ENCODE measurements around the gene KCNIP1. TPM values are rescaled to one million over a fixed set of nuclear protein-coding genes. Genes with fewer than 3 reads are reported as not detected.
"Not testable (repeated sequence)": the region's sequence is repeated elsewhere in the genome, so short reads cannot be mapped to it uniquely, and the experiment has no call there.

The KCNIP1 gene
- total and polyA plus RNA-seq, 4 donors, result 0.13 to 1.8 (median 0.72) TPM

DNA sequence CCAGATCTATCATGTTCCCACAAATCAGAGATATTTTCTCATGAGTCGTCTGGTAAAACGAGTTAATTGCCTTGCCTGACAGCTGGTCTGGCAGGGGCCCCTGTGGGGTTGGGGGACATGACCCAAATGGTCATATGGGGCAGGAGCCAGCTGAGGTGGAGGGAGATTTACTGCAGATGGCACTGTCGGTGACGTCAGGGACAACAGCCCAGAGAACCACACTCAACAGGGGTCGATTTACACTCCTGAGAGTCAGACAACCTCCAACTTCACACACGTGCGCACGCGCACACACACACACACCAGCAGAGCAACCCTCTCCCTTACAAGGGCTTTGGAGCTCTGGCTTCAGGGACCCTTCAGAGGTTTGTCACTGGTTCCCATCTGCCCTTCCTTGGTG is 256.3 kb downstream of the KCNIP1 start:
- WGBS, 2 donors, result 85 to 86% methylated on average over 9 of the region's 9 CpGs
- H3K4me1 ChIP-seq (ENCODE audit: control insufficient read depth in 5 of 5, insufficient read depth in 5 of 5, low read length in 5 of 5), result peaks cover 0 to 6% (median 0%) of the 10 kb centered on the region in 5 donors
- DNase-seq (no peak), ATAC-seq (ENCODE audit: insufficient read depth, low FRiP score) (no peak)
- no peaks in the 10 kb centered on the region for H3K9me3 ChIP-seq (ENCODE audit: control insufficient read depth in 4 of 4, insufficient read depth in 3 of 4, low read length in 3 of 4)
- H3K27me3 ChIP-seq (ENCODE audit: control insufficient read depth in 3 of 3, insufficient read depth in 3 of 3, low read length in 2 of 3), result no peaks in the 10 kb centered on the region
- no peak overlapping the region for H3K4me3 ChIP-seq
- TF ChIP-seq, protein P1, sequence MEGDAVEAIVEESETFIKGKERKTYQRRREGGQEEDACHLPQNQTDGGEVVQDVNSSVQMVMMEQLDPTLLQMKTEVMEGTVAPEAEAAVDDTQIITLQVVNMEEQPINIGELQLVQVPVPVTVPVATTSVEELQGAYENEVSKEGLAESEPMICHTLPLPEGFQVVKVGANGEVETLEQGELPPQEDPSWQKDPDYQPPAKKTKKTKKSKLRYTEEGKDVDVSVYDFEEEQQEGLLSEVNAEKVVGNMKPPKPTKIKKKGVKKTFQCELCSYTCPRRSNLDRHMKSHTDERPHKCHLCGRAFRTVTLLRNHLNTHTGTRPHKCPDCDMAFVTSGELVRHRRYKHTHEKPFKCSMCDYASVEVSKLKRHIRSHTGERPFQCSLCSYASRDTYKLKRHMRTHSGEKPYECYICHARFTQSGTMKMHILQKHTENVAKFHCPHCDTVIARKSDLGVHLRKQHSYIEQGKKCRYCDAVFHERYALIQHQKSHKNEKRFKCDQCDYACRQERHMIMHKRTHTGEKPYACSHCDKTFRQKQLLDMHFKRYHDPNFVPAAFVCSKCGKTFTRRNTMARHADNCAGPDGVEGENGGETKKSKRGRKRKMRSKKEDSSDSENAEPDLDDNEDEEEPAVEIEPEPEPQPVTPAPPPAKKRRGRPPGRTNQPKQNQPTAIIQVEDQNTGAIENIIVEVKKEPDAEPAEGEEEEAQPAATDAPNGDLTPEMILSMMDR (IDR thresholded peaks at IDR 0.05; ENCODE audit: control extremely low read depth, extremely low read depth), result no peak
- H3K36me3 ChIP-seq (ENCODE audit: control insufficient read depth in 4 of 4, insufficient read depth in 4 of 4, low read length in 4 of 4), result no peaks in the 10 kb centered on the region
- H3K9ac ChIP-seq (ENCODE audit: insufficient read depth in 1 of 2, low read length in 2 of 2), result no peak overlapping the region
- no peak overlapping the region for H3K27ac ChIP-seq (ENCODE audit: low read depth in 1 of 2, low read length in 1 of 2)

DNA sequence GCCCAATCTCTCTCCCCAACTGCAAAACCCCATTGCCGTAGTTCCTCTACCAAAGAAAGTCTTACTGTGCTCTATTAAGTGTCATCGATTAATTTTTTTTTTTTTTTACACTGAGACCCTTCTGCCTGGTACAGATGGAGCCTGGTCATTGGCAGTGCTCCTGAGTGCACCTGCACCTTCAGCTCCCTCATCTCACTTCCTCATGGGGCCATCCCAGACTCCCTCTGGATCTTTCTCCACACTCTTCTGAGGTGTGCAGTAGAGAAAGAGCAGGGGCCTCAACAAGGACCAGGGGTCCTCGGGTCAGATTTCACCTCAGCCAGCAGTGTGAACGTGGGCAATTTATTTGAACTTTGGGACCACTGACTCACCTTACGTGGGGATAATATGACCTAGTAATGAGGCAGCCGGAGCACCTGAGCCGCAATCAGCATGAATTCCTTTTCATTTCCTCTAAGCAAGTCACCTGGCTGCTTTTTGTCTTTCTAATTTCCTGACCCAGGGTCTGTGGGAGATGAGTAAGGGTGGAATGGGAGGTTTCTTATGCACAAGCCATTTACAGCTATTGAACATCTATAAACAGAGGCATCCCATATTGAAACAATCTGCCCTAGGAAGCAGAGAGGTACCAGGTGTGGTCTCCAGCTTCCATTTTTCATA is 257.4 kb downstream of the KCNIP1 start:
- DNase-seq, result no peak
- Histone ChIP-seq H3K9ac (ENCODE audit: insufficient read depth in 1 of 2, low read length in 2 of 2) (no peak overlapping the region), H3K9me3 (ENCODE audit: control insufficient read depth in 4 of 4, insufficient read depth in 3 of 4, low read length in 3 of 4) (no peaks in the 10 kb centered on the region), H3K27me3 (ENCODE audit: control insufficient read depth in 3 of 3, insufficient read depth in 3 of 3, low read length in 2 of 3) (no peaks in the 10 kb centered on the region), H3K27ac (ENCODE audit: low read depth in 1 of 2, low read length in 1 of 2) (no peak overlapping the region), H3K4me1 (ENCODE audit: control insufficient read depth in 5 of 5, insufficient read depth in 5 of 5, low read length in 5 of 5) (peaks cover 0 to 6% (median 0%) of the 10 kb centered on the region in 5 donors), H3K36me3 (ENCODE audit: control insufficient read depth in 4 of 4, insufficient read depth in 4 of 4, low read length in 4 of 4) (no peaks in the 10 kb centered on the region), H3K4me3 (no peak overlapping the region)
- TF ChIP-seq, protein P1 (IDR thresholded peaks at IDR 0.05; ENCODE audit: control extremely low read depth, extremely low read depth), result no peak
- no peak for ATAC-seq (ENCODE audit: insufficient read depth, low FRiP score)
- whole genome bisulfite sequencing, 2 donors, result 88 to 92% methylated on average over 7 of the region's 7 CpGs

DNA sequence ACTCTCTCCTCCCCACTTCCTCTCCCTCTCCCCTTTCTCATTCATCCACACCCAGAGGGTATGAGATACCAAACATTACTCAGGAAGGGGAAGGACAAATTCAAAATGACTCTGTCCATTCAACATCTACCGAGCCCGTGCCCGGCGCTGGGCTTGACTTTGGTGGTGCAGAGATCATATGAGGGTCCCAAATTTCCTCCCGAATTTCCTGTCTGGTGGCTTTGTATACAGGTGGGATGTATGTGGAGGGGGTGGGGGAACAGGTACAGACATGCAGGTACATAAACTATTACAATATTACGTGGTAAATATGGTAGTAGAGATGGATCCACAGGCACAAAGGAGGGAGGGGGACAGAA is 257.9 kb downstream of the KCNIP1 start:
- no peak overlapping the region for H3K4me3 ChIP-seq
- H3K9ac ChIP-seq (ENCODE audit: insufficient read depth in 1 of 2, low read length in 2 of 2), result no peak overlapping the region
- DNase-seq, result no peak
- no peaks in the 10 kb centered on the region for H3K27me3 ChIP-seq (ENCODE audit: control insufficient read depth in 3 of 3, insufficient read depth in 3 of 3, low read length in 2 of 3)
- no peaks in the 10 kb centered on the region for H3K36me3 ChIP-seq (ENCODE audit: control insufficient read depth in 4 of 4, insufficient read depth in 4 of 4, low read length in 4 of 4)
- no peak overlapping the region for H3K27ac ChIP-seq (ENCODE audit: low read depth in 1 of 2, low read length in 1 of 2)
- peaks cover 0 to 4% (median 0%) of the 10 kb centered on the region in 5 donors for H3K4me1 ChIP-seq (ENCODE audit: control insufficient read depth in 5 of 5, insufficient read depth in 5 of 5, low read length in 5 of 5)
- 93 to 94% methylated on average over 6 of the region's 6 CpGs for WGBS, 2 donors
- TF ChIP-seq, protein P1 (IDR thresholded peaks at IDR 0.05; ENCODE audit: control extremely low read depth, extremely low read depth), result no peak
- ATAC-seq (ENCODE audit: insufficient read depth, low FRiP score), result no peak
- H3K9me3 ChIP-seq (ENCODE audit: control insufficient read depth in 4 of 4, insufficient read depth in 3 of 4, low read length in 3 of 4), result no peaks in the 10 kb centered on the region

DNA sequence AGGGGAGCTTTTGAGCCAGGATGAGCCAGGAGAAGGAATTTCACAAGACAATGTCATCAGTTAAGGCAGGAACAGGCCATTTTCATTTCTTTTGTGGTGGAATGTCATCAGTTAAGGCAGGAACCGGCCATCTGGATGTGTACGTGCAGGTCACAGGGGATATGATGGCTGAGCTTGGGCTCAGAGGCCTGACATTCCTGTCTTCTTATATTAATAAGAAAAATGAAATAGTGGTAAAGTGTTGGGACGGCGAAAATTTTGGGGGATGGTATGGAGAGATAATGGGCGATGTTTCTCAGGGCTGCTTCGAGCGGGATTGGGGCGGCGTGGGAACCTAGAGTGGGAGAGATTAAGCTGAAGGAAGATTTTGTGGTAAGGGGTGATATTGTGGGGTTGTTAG is 258.5 kb downstream of the KCNIP1 start:
- H3K4me1 ChIP-seq (ENCODE audit: control insufficient read depth in 5 of 5, insufficient read depth in 5 of 5, low read length in 5 of 5); DNase-seq; H3K4me3 ChIP-seq; H3K27me3 ChIP-seq (ENCODE audit: control insufficient read depth in 3 of 3, insufficient read depth in 3 of 3, low read length in 2 of 3); H3K9me3 ChIP-seq (ENCODE audit: control insufficient read depth in 4 of 4, insufficient read depth in 3 of 4, low read length in 3 of 4); H3K9ac ChIP-seq (ENCODE audit: insufficient read depth in 1 of 2, low read length in 2 of 2); H3K27ac ChIP-seq (ENCODE audit: low read depth in 1 of 2, low read length in 1 of 2); ATAC-seq (ENCODE audit: insufficient read depth, low FRiP score); H3K36me3 ChIP-seq (ENCODE audit: control insufficient read depth in 4 of 4, insufficient read depth in 4 of 4, low read length in 4 of 4): not testable (repeated sequence)
- 96% methylated on average over 9 of the region's 9 CpGs for WGBS, 2 donors

DNA sequence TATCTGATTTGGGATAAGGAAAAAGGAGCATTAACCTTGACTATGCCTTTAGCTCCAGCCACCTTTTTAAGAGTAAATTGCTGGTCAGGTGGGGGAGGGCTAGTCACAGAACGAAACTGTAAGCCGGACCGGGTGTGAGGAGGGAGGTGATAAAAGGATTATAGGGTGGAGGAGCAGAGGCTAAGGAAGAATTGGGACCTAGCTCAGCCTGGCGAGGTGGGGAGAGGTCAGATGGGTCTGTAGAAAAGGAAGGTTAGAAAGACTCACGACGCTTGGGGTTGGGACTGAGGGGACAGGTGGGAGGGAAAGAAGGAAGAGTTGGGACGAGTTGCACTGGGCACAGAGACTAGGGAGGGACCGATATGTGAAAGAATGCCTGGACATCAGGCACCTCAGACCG is 262.0 kb downstream of the KCNIP1 start:
- H3K4me1 ChIP-seq (ENCODE audit: control insufficient read depth in 5 of 5, insufficient read depth in 5 of 5, low read length in 5 of 5); H3K27ac ChIP-seq (ENCODE audit: low read depth in 1 of 2, low read length in 1 of 2); H3K27me3 ChIP-seq (ENCODE audit: control insufficient read depth in 3 of 3, insufficient read depth in 3 of 3, low read length in 2 of 3); ATAC-seq (ENCODE audit: insufficient read depth, low FRiP score); DNase-seq; H3K36me3 ChIP-seq (ENCODE audit: control insufficient read depth in 4 of 4, insufficient read depth in 4 of 4, low read length in 4 of 4); H3K4me3 ChIP-seq; H3K9me3 ChIP-seq (ENCODE audit: control insufficient read depth in 4 of 4, insufficient read depth in 3 of 4, low read length in 3 of 4); H3K9ac ChIP-seq (ENCODE audit: insufficient read depth in 1 of 2, low read length in 2 of 2): not testable (repeated sequence)
- 84 to 88% methylated on average over 9 of the region's 9 CpGs for WGBS, 2 donors

Measured in lung (tissue), 12 donors.